Psoas muscle (tissue), 8 donors: ENCODE measurements around the gene AVPR2. TPM values are rescaled to one million over a fixed set of nuclear protein-coding genes. Genes with fewer than 3 reads are reported as not detected.

ENCODE experiments used
- ATAC-seq, 4 donors: fragments of 200-7000 bp; cut with Tn5 transposase; one replicate each; pipeline ENCODE4 v1.9.1; 2020; ENCODE audit warnings: moderate library complexity in 3 of 4, mild to moderate bottlenecking in 2 of 4
- DNase-seq, 2 donors: peaks; one replicate each; pipeline ENCODE4 v3.0.0-alpha.2; 2020
- H3K27ac ChIP-seq: fragments of 200-600 bp; one replicate; pipeline ENCODE4 v1.8.0; 2022
- H3K27me3 ChIP-seq, 3 donors: fragments of 200-600 bp in 1 of 3; one replicate each; pipeline versions ENCODE4 v1.6.1 to v1.8.0; 2013 to 2022; ENCODE audit warnings: low read length in 2 of 3, mild to moderate bottlenecking in 2 of 3, moderate library complexity in 1 of 3; ENCODE audit not compliant: insufficient read depth in 3 of 3
- H3K36me3 ChIP-seq, 2 donors: fragments of 200-600 bp in 1 of 2; one replicate each; pipeline versions ENCODE4 v1.6.1 to v1.8.0; 2013 to 2022; ENCODE audit warnings: low read depth in 1 of 2, mild to moderate bottlenecking in 1 of 2, moderate library complexity in 1 of 2; ENCODE audit not compliant: insufficient read depth in 1 of 2
- H3K4me1 ChIP-seq: fragments of 200-600 bp; one replicate; pipeline ENCODE4 v1.8.0; 2022
- H3K4me3 ChIP-seq: fragments of 200-600 bp; one replicate; pipeline ENCODE4 v1.8.0; 2022; ENCODE audit warnings: mild to moderate bottlenecking
- H3K9me3 ChIP-seq: fragments of 200-600 bp; one replicate; pipeline ENCODE4 v1.8.0; 2022
- CTCF ChIP-seq: fragments of 200-600 bp; IDR thresholded peaks from one replicate; pipeline ENCODE4 v1.8.0; 2022; ENCODE audit warnings: antibody characterized with exemption
- WGBS, 3 donors: extraction: QIAGEN DNeasy Blood & Tissue Kit; methylation state at CpG; one replicate each; pipeline versions ENCODE4 v1.1.6 to v1.1.7; 2013; 5-methylcytosine and 5-hydroxymethylcytosine counted together
- intact Hi-C, 2 donors: fragments of 100-400 bp; cut with DNase I; formaldehyde crosslinking; loops; one replicate each; pipeline versions ENCODE4 v1.11.0 to v1.14.2; 2022
- polyA plus RNA-seq, 3 donors: library from polyadenylated mRNA; stranded (reverse); fragments of 200-250 nt; gene quantifications; one replicate each; pipeline ENCODE4 v1.2.3, GENCODE V29; 2013
- total RNA-seq, 4 donors: library from RNA; stranded (reverse); fragmentation: NEBNext Ultra II Directional in 2 of 4; extraction: Animal tissue kit (Norgen Biotek cat#: 25700) in 2 of 4; gene quantifications; one replicate each; pipeline versions ENCODE4 v1.2.1 to v1.2.4, GENCODE V29; 2021 to 2023
- donor health status: healthy with polysubstance abuse.
- donor health status: DM: no; HTN: no; CAD: no; lungs with moderate emphysema.
- donor health status: Bipolar disorder and iron deficiency.
- donor health status: healthy.
- donor health status: DM: yes; HTN: yes; CAD: no.
- donor health status: DM: no; HTN: no; CAD: no.
- donor health status: DM: no; HTN: no; CAD: no.
- donor health status: DM: yes; HTN: yes; CAD: no.

The AVPR2 gene
- total and polyA plus RNA-seq, 7 donors: 1.3 to 4.8 (median 2.1) TPM

- WGBS, 3 donors: 46 to 69% (median 49%) methylated on average over 15 to 21 of the region's 21 CpGs
- Histone ChIP-seq H3K27me3 (peaks cover 0 to 22% (median 2%) of the 10 kb centered on the region in 3 donors), H3K36me3 (no peaks in the 10 kb centered on the region), H3K27ac (no peak overlapping the region), H3K4me1 (no peaks in the 10 kb centered on the region), H3K9me3 (no peaks in the 10 kb centered on the region), H3K4me3 (no peak overlapping the region)
- TF ChIP-seq CTCF: no peak
- DNase-seq (no peak), ATAC-seq (no peak)
- intact Hi-C loops: no loop called here
Observed at GRCh38 chrX:153861733-153862310, 42.7 kb upstream of the AVPR2 start.

- no peak for DNase-seq
- Histone ChIP-seq H3K36me3 (no peaks in the 10 kb centered on the region), H3K4me3 (no peak overlapping the region), H3K27ac (no peak overlapping the region), H3K9me3 (no peaks in the 10 kb centered on the region), H3K4me1 (no peaks in the 10 kb centered on the region), H3K27me3 (peaks cover 0 to 19% (median 2%) of the 10 kb centered on the region in 3 donors)
- no peak for ATAC-seq
- intact Hi-C loops: no loop called here
- WGBS, 3 donors: 62 to 69% (median 62%) methylated on average over 17 to 22 of the region's 22 CpGs
- no peak for TF ChIP-seq CTCF
Observed at GRCh38 chrX:153862369-153863250, 41.9 kb upstream of the AVPR2 start.

- Histone ChIP-seq H3K4me1 (no peaks in the 10 kb centered on the region), H3K36me3 (no peaks in the 10 kb centered on the region), H3K27me3 (peaks cover 0 to 19% (median 2%) of the 10 kb centered on the region in 3 donors), H3K27ac (no peak overlapping the region), H3K4me3 (no peak overlapping the region), H3K9me3 (no peaks in the 10 kb centered on the region)
- no peak for TF ChIP-seq CTCF
- 70 to 79% (median 76%) methylated on average over 24 to 28 of the region's 28 CpGs for WGBS, 3 donors
- ATAC-seq (no peak), DNase-seq (no peak)
- intact Hi-C loops: no loop called here
Observed at GRCh38 chrX:153863251-153863991, 41.1 kb upstream of the AVPR2 start.

GRCh38 chrX:153864101-153864500, 40.4 kb upstream of the AVPR2 start:
- H3K4me3 ChIP-seq: no peak overlapping the region
- ATAC-seq (no peak), DNase-seq (no peak)
- H3K9me3 ChIP-seq: no peaks in the 10 kb centered on the region
- TF ChIP-seq CTCF: no peak
- 86 to 90% (median 88%) methylated on average over 9 to 10 of the region's 10 CpGs for WGBS, 3 donors
- intact Hi-C loops: no loop called here
- no peaks in the 10 kb centered on the region for H3K36me3 ChIP-seq
- peaks cover 0 to 19% (median 2%) of the 10 kb centered on the region in 3 donors for H3K27me3 ChIP-seq
- no peaks in the 10 kb centered on the region for H3K4me1 ChIP-seq
- H3K27ac ChIP-seq: no peak overlapping the region
